K562 (cell line): ENCODE data around the gene UQCRHL. TPM values are rescaled to one million over a fixed set of nuclear protein-coding genes. Genes with fewer than 3 reads are reported as not detected.

Experiments
- CCNT2 ChIP-seq: IDR thresholded peaks from 2 replicates; pipeline ENCODE4 v1.6.1; 2011; ENCODE audit warnings: borderline replicate concordance, low read depth, mild to moderate bottlenecking, moderate library complexity, mixed read lengths, low read length; ENCODE audit not compliant: insufficient read length; ENCODE audit errors: extremely low read depth
- CEBPB ChIP-seq: fragments of 450-650 bp; IDR thresholded peaks from 2 replicates; pipeline ENCODE4 v1.6.1; 2016; ENCODE audit warnings: missing genetic modification characterization, missing compliant biosample characterization
- FOXK1 ChIP-seq: sonication (generic); formaldehyde crosslinking; IDR thresholded peaks from 2 replicates; pipeline ENCODE4 v1.8.0; 2022; ENCODE audit warnings: missing genetic modification reagents, mild to moderate bottlenecking, borderline replicate concordance
- NFE2L1 ChIP-seq: fragments of 450-650 bp; IDR thresholded peaks from 2 replicates; pipeline ENCODE4 v1.6.1; 2016; ENCODE audit warnings: missing genetic modification characterization, low read depth, mild to moderate bottlenecking, missing compliant biosample characterization, moderate library complexity, borderline replicate concordance
- TAF9B ChIP-seq: fragments of 450-650 bp; IDR thresholded peaks from 2 replicates; pipeline ENCODE4 v1.6.1; 2018; ENCODE audit warnings: mild to moderate bottlenecking; ENCODE audit not compliant: partially characterized antibody
- TCF7 ChIP-seq: sonication (generic); IDR thresholded peaks from 2 replicates; pipeline ENCODE4 v1.6.1; 2016; ENCODE audit warnings: antibody characterized with exemption, borderline replicate concordance
- THRAP3 ChIP-seq: fragments of 450-650 bp; IDR thresholded peaks from 2 replicates; pipeline ENCODE4 v1.6.1; 2016; ENCODE audit warnings: mild to moderate bottlenecking, inconsistent platforms, borderline replicate concordance
- ZNF133 ChIP-seq: fragments of 250-450 bp; sonication (Bioruptor Pico); IDR thresholded peaks from 2 replicates; pipeline ENCODE4 v1.4.0; 2020; ENCODE audit warnings: mild to moderate bottlenecking
- ZNF165 ChIP-seq: fragments of 250-450 bp; sonication (Bioruptor Pico); IDR thresholded peaks from 2 replicates; pipeline ENCODE4 v1.4.0; 2020; ENCODE audit warnings: borderline replicate concordance
- ZNF584 ChIP-seq: fragments of 200-800 bp; sonication (Bioruptor generic); IDR thresholded peaks from 2 replicates; pipeline ENCODE4 v1.6.1; 2016; ENCODE audit warnings: low read depth, mild to moderate bottlenecking, missing genetic modification characterization, missing compliant biosample characterization
- ZSCAN29 ChIP-seq: fragments of 450-650 bp; IDR thresholded peaks from 2 replicates; pipeline ENCODE4 v1.6.1; 2017
- polyA plus RNA-seq, 8 experiments: library from polyadenylated mRNA; depleted of rRNA in 4 of 8; stranded (reverse) in 5 of 8; unstranded in 3 of 8; fragments of >200 nt; fragmentation: Nextera tagmentation in 2 of 8; fragmentation: Illumina TruSeq in 1 of 8; extraction: Ambion mirVana in 2 of 8; extraction: Trizol in 1 of 8; gene quantifications; 2 replicates each; pipeline versions ENCODE4 v1.2.1 to v1.2.3, GENCODE V29; 2011 to 2014; ENCODE audit warnings: inconsistent platforms in 1 of 8, missing spikeins in 1 of 8
- total RNA-seq, 7 experiments: library from RNA; depleted of rRNA in 6 of 7; stranded (reverse); fragments of >200 nt in 6 of 7; fragmentation: Illumina TruSeq in 2 of 7; extraction: Trizol in 2 of 7; gene quantifications; 2 replicates each; pipeline versions ENCODE4 v1.2.1 to v1.2.3, GENCODE V29; 2011 to 2021; ENCODE audit warnings: low replicate concordance in 1 of 7
- TF ChIP-seq, protein P1 (sequence below): sonication (generic); formaldehyde crosslinking; IDR thresholded peaks from 2 replicates; pipeline ENCODE4 v1.8.0; 2022; ENCODE audit warnings: missing genetic modification reagents, mild to moderate bottlenecking, moderate library complexity, borderline replicate concordance
- TF ChIP-seq, protein P2 (sequence below): fragments of 450-650 bp; formaldehyde crosslinking; IDR thresholded peaks from 2 replicates; pipeline ENCODE4 v1.4.0; 2022; ENCODE audit warnings: missing genetic modification characterization
- TF ChIP-seq, protein P3 (sequence below): fragments of 250-450 bp; sonication (Bioruptor Pico); IDR thresholded peaks from 2 replicates; pipeline ENCODE4 v1.5.0; 2020; ENCODE audit warnings: mild to moderate bottlenecking, borderline replicate concordance
- TF ChIP-seq, protein P4 (sequence below): fragments of 450-650 bp; formaldehyde crosslinking; IDR thresholded peaks from 2 replicates; pipeline ENCODE4 v1.4.0; 2020; ENCODE audit warnings: mild to moderate bottlenecking, moderate library complexity
- TF ChIP-seq, protein P5 (sequence below): sonication (generic); formaldehyde crosslinking; IDR thresholded peaks from 2 replicates; pipeline ENCODE4 v1.8.0; 2022; ENCODE audit warnings: missing genetic modification reagents, mild to moderate bottlenecking, borderline replicate concordance

Gene UQCRHL
- total and polyA plus RNA-seq, 9 of the 15 experiments (the other 6 are each of a cell fraction or from before 2014, with no cell fraction given), result 5.1 to 41.3 (median 21.8) TPM

GRCh38 chr1:15848929-15849774 is 41.7 kb upstream of the UQCRHL start (continued):
- TF ChIP-seq, protein P1, sequence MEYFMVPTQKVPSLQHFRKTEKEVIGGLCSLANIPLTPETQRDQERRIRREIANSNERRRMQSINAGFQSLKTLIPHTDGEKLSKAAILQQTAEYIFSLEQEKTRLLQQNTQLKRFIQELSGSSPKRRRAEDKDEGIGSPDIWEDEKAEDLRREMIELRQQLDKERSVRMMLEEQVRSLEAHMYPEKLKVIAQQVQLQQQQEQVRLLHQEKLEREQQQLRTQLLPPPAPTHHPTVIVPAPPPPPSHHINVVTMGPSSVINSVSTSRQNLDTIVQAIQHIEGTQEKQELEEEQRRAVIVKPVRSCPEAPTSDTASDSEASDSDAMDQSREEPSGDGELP (CRISPR knock-in tag), result peak; percentile 53; the same call in 1 of the 2 replicates
- TF ChIP-seq TAF9B (no peak), FOXK1 (peak; percentile 66; the same call in 1 of the 2 replicates), ZSCAN29 (no peak), ZNF165 (no peak), CCNT2 (peak; percentile 68), NFE2L1 (tag) (no peak), THRAP3 (peak; percentile 54; the same call in 1 of the 2 replicates), CEBPB (no peak), TCF7 (no peak), ZNF584 (CRISPR knock-in tag) (no peak), ZNF133 (no peak)
- TF ChIP-seq, protein P2, sequence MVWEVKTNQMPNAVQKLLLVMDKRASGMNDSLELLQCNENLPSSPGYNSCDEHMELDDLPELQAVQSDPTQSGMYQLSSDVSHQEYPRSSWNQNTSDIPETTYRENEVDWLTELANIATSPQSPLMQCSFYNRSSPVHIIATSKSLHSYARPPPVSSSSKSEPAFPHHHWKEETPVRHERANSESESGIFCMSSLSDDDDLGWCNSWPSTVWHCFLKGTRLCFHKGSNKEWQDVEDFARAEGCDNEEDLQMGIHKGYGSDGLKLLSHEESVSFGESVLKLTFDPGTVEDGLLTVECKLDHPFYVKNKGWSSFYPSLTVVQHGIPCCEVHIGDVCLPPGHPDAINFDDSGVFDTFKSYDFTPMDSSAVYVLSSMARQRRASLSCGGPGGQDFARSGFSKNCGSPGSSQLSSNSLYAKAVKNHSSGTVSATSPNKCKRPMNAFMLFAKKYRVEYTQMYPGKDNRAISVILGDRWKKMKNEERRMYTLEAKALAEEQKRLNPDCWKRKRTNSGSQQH (CRISPR knock-in tag), result no peak
- TF ChIP-seq, protein P3, sequence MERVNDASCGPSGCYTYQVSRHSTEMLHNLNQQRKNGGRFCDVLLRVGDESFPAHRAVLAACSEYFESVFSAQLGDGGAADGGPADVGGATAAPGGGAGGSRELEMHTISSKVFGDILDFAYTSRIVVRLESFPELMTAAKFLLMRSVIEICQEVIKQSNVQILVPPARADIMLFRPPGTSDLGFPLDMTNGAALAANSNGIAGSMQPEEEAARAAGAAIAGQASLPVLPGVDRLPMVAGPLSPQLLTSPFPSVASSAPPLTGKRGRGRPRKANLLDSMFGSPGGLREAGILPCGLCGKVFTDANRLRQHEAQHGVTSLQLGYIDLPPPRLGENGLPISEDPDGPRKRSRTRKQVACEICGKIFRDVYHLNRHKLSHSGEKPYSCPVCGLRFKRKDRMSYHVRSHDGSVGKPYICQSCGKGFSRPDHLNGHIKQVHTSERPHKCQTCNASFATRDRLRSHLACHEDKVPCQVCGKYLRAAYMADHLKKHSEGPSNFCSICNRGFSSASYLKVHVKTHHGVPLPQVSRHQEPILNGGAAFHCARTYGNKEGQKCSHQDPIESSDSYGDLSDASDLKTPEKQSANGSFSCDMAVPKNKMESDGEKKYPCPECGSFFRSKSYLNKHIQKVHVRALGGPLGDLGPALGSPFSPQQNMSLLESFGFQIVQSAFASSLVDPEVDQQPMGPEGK, result no peak
- TF ChIP-seq, protein P4, sequence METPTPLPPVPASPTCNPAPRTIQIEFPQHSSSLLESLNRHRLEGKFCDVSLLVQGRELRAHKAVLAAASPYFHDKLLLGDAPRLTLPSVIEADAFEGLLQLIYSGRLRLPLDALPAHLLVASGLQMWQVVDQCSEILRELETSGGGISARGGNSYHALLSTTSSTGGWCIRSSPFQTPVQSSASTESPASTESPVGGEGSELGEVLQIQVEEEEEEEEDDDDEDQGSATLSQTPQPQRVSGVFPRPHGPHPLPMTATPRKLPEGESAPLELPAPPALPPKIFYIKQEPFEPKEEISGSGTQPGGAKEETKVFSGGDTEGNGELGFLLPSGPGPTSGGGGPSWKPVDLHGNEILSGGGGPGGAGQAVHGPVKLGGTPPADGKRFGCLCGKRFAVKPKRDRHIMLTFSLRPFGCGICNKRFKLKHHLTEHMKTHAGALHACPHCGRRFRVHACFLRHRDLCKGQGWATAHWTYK, result peak; percentile 50; the same call in 1 of the 2 replicates
- TF ChIP-seq, protein P5, sequence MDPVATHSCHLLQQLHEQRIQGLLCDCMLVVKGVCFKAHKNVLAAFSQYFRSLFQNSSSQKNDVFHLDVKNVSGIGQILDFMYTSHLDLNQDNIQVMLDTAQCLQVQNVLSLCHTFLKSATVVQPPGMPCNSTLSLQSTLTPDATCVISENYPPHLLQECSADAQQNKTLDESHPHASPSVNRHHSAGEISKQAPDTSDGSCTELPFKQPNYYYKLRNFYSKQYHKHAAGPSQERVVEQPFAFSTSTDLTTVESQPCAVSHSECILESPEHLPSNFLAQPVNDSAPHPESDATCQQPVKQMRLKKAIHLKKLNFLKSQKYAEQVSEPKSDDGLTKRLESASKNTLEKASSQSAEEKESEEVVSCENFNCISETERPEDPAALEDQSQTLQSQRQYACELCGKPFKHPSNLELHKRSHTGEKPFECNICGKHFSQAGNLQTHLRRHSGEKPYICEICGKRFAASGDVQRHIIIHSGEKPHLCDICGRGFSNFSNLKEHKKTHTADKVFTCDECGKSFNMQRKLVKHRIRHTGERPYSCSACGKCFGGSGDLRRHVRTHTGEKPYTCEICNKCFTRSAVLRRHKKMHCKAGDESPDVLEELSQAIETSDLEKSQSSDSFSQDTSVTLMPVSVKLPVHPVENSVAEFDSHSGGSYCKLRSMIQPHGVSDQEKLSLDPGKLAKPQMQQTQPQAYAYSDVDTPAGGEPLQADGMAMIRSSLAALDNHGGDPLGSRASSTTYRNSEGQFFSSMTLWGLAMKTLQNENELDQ (CRISPR knock-in tag), result peak; percentile 83; the same call in 1 of the 2 replicates
